Measurements from ENCODE around the gene RPE. TPM values are rescaled to one million over a fixed set of nuclear protein-coding genes. Genes with fewer than 3 reads are reported as not detected.
A peak's percentile ranks its signal among the peaks of the same experiment; 100 is the strongest.

Gene RPE
- total and polyA plus RNA-seq, 11 donors: 5.8 to 29.8 (median 17.0) TPM

GRCh38 chr2:209960045-209960444, 42.4 kb upstream of the RPE start:
- intact Hi-C loops (cut with DNase I): loop anchor here in 6 of 10 donors (2.0 to 10.0 kb wide), 5 partner anchors 385 to 628 kb away; no protein-coding TSS in a partner anchor
- H3K27ac ChIP-seq: no peak overlapping the region
- TF ChIP-seq POLR2A (IDR thresholded peaks at IDR 0.05): no peak
- TF ChIP-seq CTCF (IDR thresholded peaks at IDR 0.05): no peak
- no peaks in the 10 kb centered on the region for H3K36me3 ChIP-seq
- H3K4me3 ChIP-seq: no peak overlapping the region
- ATAC-seq (no peak), DNase-seq (no peak)
- no peaks in the 10 kb centered on the region for H3K9me3 ChIP-seq
- WGBS, 4 donors: 69 to 78% (median 71%) methylated on average over 7 of the region's 7 CpGs
- H3K4me1 ChIP-seq: no peaks in the 10 kb centered on the region
- H3K27me3 ChIP-seq: no peaks in the 10 kb centered on the region

GRCh38 chr2:209960676-209961630, 41.5 kb upstream of the RPE start:
- no peak for TF ChIP-seq POLR2A (IDR thresholded peaks at IDR 0.05)
- TF ChIP-seq CTCF (IDR thresholded peaks at IDR 0.05): peak; percentile 42 to 78 (median 56)
- intact Hi-C loops (cut with DNase I): loop anchor here in 6 of 10 donors (1.0 to 10.0 kb wide), 6 partner anchors 386 to 629 kb away; no protein-coding TSS in a partner anchor
- H3K4me1 ChIP-seq: no peaks in the 10 kb centered on the region
- ATAC-seq: peak in 3 of 4 donors; percentile 42 to 69 (median 60)
- no peaks in the 10 kb centered on the region for H3K36me3 ChIP-seq
- no peaks in the 10 kb centered on the region for H3K27me3 ChIP-seq
- no peak overlapping the region for H3K27ac ChIP-seq
- 30 to 39% (median 35%) methylated on average over 4 of the region's 4 CpGs for WGBS, 4 donors
- DNase-seq: peak in 4 of 5 donors; percentile 12 to 31 (median 28)
- H3K4me3 ChIP-seq: no peak overlapping the region
- H3K9me3 ChIP-seq: no peaks in the 10 kb centered on the region

GRCh38 chr2:209965723-209966122, 36.7 kb upstream of the RPE start:
- H3K27ac ChIP-seq: no peak overlapping the region
- no peak for DNase-seq
- no peaks in the 10 kb centered on the region for H3K27me3 ChIP-seq
- H3K4me3 ChIP-seq: no peak overlapping the region
- ATAC-seq: no peak
- H3K4me1 ChIP-seq: no peaks in the 10 kb centered on the region
- 72 to 80% (median 76%) methylated on average over 2 of the region's 2 CpGs for whole genome bisulfite sequencing, 4 donors
- H3K36me3 ChIP-seq: no peaks in the 10 kb centered on the region
- TF ChIP-seq CTCF (IDR thresholded peaks at IDR 0.05) (no peak), POLR2A (IDR thresholded peaks at IDR 0.05) (no peak)
- no peaks in the 10 kb centered on the region for H3K9me3 ChIP-seq
- intact Hi-C loops (cut with DNase I): loop anchor here in 4 of 10 donors (10.0 kb wide), 2 partner anchors 391 to 631 kb away; no protein-coding TSS in a partner anchor

- intact Hi-C loops (cut with DNase I): loop anchor here in 5 of 10 donors (10.0 kb wide), 4 partner anchors 395 to 635 kb away; no protein-coding TSS in a partner anchor
- 87 to 98% (median 90%) methylated on average over 4 of the region's 4 CpGs for WGBS, 4 donors
- DNase-seq: no peak
Measured at GRCh38 chr2:209969692-209970091, 32.7 kb upstream of the RPE start.

More at GRCh38 chr2:209969692-209970091, 32.7 kb upstream of the RPE start:
- Histone ChIP-seq H3K36me3 (no peaks in the 10 kb centered on the region), H3K27me3 (peaks cover 0 to 5% (median 0%) of the 10 kb centered on the region in 9 donors), H3K4me1 (no peaks in the 10 kb centered on the region), H3K4me3 (no peak overlapping the region), H3K9me3 (no peaks in the 10 kb centered on the region), H3K27ac (no peak overlapping the region)
- TF ChIP-seq POLR2A (IDR thresholded peaks at IDR 0.05) (no peak), CTCF (IDR thresholded peaks at IDR 0.05) (no peak)
- no peak for ATAC-seq
